Measurements from ENCODE around the gene PBX3.

- TF ChIP-seq POLR2A (IDR thresholded peaks at IDR 0.05) = no peak
- TF ChIP-seq CTCF (IDR thresholded peaks at IDR 0.05) = no peak
Observed at GRCh38 chr9:125752070-125752628, 5.0 kb downstream of the PBX3 start.

Data from lower leg skin (tissue), 3 donors.